Nucleus accumbens (tissue), 56 donors: Measurements from ENCODE around the gene ATP2B2.
A peak's percentile ranks its signal among the peaks of the same experiment; 100 is the strongest.

Source experiments
- DNase-seq, 56 donors: peaks; one replicate each; lab custom pipeline; 2025; lab: John Stamatoyannopoulos, UW

ATP2B2 gene

GRCh38 chr3:10337323-10338163 is 167.8 kb downstream of the ATP2B2 start:
- DNase-seq, result no peak

- no peak for DNase-seq
Measured at GRCh38 chr3:10336761-10337160, 168.6 kb downstream of the ATP2B2 start.

DNA sequence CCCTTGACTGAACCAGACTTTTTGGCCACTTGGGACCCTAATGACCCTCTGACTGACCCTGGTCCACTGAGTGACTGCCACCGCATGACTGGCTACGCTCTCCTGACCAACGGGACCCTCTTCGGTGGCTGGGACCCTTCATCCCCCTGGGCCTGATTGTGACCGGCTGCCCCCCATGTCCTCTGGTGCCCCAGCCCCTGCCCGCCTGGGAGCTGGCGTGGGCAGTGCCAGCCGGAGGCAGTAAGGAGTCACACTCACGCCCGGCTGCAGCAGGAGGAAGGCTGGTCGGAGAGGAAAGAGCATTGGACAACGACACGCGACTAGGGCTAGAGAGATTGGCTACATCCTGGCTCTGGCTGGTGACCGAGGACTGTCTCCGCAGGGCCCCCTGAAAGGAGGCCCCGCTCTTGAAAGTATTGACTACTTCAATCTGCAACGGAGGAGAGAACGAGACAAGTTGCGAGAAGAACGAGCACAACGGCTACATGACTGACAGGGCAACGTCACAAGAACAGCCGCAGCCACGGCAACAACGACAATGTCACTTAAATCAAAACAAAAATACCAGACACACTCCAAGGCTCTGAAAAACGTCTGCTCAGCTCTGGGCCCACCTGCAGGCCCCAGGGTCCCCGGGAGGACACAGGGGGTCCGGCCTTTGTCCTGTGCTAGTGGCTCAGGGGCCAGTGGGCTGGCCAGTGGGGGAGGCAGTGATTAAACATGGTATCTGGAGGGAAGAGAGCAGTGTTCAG is 169.3 kb downstream of the ATP2B2 start:
- DNase-seq, result no peak

DNA sequence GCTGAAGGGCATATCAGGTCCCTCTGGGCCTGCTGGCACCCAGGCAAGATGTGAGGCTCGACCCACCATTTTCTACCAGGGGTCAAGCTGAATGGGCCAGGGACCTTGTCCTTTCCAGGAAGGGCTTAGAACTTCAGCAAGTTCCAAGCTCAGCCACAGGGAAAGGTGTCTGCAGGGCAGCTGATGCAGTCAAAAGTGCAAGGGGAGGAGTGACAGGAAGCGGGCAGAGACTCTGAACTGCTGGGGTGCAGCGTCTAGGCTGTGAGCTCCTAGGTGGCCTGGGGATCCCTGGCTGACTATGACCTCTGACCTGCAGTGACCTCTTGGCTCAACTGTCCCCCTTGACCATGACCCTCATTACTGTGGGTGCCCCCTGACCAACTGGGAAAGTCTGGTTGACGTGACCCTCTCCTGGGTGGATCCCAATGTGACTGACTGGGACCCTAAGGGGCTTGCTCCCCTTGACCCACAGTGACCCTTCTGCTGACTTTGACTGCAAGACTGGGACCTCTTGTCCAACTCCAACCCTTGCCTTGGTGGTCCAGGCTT is 170.1 kb downstream of the ATP2B2 start:
- DNase-seq, result no peak

DNA sequence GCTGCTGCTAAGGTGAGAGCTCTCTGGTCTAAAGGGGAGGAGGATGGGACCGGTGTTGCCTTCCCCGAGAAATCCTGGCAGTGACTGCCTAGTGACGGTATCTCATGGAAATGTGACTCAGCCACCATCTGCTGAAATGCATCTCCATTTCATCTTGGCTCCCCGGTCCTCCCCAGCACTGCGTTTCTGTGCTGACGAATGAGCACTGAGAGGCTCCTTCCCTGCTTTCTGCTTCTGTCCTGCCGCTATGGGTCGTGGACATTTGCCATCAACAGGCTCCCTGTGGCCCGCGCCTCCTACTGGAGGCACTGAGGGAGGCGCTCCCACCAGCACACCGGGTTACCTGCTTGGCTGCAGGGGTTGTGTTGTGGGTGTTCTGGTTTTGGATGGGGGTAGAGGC is 170.9 kb downstream of the ATP2B2 start:
- DNase-seq, result peak in 25 of 56 donors; percentile 9 to 69 (median 37)

- peak in 5 of 56 donors; percentile 9 to 42 (median 39) for DNase-seq
Measured at GRCh38 chr3:10334042-10334441, 171.3 kb downstream of the ATP2B2 start.

DNA sequence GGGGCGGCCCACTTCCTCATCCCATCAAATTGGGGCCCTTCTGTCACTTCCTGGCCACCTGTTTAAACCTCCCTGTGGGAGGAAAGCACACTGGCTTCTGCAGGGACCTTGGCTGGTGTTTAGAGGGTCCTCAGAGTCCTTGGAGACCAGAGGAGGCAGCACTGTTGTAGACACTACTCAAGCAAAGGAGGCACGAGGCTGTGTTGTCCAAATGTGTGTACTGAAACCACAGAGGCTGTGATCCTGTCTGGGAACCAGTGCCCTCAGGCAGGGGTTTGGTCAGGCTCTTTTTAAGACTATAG is 172.1 kb downstream of the ATP2B2 start:
- DNase-seq, result no peak

- DNase-seq, result no peak
Measured at GRCh38 chr3:10332481-10333348, 172.7 kb downstream of the ATP2B2 start.

DNA sequence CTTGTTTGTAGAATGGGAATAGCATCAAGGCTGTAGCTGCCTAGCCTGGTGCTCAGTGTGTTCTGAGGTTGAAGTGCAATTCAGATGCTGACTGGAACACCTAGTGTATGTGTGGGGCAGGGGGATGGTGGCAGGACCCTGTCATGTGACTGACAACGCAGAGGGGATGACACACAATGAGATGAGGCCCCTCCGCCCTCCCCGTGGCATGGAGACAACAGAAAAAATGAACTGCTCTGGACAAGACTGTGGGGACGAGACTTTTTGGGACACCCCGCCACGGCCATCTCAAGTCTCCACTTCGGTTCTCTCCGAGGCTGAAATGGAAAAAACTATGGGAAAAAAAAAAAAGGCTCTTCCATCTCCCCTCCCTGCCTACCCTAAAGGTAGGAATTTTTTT is 174.1 kb downstream of the ATP2B2 start:
- DNase-seq, result no peak

GRCh38 chr3:10330319-10330718 is 175.1 kb downstream of the ATP2B2 start:
- DNase-seq, result no peak

GRCh38 chr3:10329495-10330015 is 175.8 kb downstream of the ATP2B2 start:
- DNase-seq, result no peak

DNA sequence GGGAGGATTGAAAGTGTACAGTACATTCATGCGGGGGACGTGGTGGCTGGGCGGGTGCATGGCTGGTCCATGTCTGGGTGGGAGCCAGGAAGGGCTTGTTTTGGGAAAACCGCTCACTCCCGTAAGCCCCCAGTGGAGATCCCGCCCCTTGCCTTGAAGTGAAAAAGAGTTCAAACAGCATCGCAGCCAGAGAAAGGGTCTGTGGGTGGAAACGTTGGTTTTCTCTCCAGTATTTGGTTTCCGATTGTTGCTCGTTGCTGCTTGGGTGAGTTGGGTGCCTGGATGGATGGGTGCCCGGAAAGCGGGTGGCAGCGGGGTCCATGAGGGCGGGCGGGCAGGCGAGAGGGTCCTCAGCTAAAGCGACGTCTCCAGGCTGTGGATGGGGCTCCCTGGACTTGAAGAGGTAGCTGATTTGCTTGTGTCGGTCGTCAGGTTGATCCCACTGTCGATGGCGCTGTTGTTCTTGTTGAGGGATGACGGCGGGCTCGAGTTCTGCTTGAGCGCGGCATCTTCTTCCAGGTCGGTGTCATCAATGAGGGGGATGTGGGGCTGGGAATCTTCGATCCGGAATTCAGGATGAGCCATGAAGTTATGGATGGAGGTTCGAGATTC is 176.8 kb downstream of the ATP2B2 start:
- no peak for DNase-seq

DNA sequence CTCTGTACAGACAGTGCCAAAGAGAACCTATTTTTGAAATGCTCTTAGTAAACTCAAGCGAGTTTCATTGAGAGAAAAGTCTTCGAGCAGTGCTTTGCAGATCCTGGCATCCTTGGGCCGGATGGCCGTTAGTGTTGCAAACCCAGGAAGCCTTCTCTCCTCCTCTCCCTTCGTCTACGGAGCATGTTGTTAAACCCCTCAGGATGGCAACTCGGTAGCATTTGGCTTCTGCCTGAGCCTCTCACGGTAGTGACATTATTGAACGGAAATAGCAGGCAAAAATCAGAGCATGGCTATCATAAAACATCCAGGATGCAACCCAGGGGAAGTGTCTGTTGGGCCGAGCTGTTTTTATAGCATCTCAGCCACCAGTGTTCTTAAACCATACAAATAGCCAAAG is 177.8 kb downstream of the ATP2B2 start:
- DNase-seq, result no peak

DNA sequence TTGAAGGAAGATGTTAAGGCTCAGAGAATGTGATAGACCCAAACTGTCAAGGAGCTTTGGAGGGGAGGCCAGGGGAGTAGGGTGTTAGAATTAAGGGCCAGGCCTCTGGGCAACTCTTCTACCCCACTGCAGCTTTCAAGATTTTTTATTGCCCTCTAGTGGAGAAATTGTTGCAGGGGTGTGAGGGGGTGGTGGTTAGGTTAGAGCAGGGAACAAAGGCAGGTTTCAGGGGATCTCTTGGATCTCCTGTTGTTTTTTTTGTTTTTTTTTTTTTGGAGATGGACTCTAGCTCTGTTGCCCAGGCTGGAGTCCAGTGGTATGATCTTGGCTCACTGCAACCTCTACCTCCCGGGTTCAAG is 183.1 kb downstream of the ATP2B2 start:
- DNase-seq, result no peak

DNA sequence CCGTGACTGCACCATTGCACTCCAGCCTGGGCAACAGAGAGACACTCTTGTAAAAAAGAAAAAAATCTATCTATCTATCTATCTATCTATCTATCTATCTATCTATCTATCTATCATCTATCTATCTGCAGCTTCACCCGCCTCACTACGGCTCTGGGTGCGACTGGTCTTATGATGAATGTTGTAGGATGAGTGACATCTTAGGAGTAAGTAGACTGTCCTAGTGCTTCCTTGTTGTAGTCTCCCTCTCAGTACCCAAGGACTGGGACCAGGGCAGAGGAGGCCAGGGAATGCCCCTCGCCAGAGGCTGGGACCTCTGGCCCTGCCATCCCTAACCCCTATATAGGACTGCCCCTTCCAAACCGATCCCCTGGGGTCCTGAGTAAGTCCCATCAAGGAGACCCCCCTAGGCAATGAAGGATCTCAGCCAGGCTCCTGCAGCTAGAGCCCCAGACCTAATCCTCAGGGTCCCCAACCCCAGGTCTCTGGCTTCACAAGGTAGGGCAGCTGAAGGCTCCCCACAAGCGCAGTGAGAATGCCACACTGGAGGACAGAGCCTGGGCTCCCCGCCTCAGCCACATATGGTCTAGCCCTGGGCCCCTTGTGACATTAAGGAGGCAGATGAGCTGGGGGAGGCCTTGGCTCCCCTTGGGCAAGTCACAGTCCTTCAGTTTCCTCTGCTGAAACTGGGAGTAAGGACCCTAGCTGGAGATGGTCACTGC is 183.6 kb downstream of the ATP2B2 start:
- no peak for DNase-seq

- DNase-seq, result no peak
Measured at GRCh38 chr3:10320320-10320677, 185.1 kb downstream of the ATP2B2 start.

- no peak for DNase-seq
Measured at GRCh38 chr3:10319804-10320203, 185.6 kb downstream of the ATP2B2 start.

DNA sequence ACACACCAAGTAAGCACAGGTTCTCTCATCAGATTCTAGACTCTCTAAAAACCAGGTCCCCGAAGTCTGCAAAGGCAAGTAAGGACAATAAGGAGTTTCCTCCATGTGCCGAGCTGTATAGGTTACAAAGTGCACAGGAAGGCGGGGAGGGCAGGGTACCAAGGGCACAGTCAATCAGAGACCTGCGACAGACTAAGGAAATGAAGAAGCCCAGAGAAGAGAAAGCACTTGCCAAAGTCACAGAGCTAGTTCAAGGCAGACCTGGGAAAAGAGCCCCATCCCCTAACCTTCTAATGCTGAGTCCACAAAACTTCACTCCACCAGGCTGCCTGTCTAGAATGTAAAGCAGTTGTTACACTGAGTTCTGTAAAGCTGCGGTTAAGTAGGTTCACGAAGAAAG is 186.1 kb downstream of the ATP2B2 start:
- DNase-seq, result no peak

DNA sequence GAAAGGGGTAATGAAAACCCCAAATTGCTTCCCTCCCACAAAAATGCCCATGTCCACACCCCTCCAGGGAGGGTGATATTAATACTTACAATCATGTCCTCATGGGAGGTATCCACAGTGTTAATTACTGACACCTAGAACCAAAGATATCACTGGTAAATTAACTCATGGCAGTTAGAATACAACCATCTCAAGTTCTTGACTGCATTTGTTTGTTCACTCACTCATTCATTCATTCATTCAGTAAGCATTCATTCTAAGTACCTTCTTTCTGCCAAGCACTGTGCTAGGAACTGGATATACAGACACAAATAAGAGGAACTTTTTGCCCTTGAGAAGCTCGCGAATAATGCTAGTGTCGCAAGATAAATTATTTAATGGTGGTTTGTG is 187.4 kb downstream of the ATP2B2 start:
- DNase-seq, result no peak
